Measurements from ENCODE around the gene LPAR5.
"Not testable (repeated sequence)": the region's sequence is repeated elsewhere in the genome, so short reads cannot be mapped to it uniquely, and the experiment has no call there.

LPAR5 gene

DNA sequence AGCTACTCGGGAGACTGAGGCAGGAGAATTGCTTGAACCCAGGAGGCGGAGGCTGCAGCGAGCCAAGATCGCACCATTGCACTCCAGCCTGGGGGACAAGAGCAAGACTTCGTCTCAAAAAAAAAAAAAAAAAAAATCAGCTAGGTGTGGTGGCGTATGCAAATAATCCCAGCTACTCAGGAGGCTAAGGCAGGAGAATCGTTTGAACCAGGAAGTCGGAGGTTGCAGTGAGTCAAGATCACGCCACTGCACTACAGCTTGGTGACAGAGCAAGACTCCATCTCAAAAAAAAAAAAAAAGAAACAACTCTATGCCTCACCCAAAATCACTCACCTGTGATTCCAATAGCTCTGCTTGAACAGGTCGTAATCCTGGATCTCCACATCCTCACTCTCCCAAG, 40.1 kb downstream of the LPAR5 start:
- not testable (repeated sequence) for H3K4me1 ChIP-seq (ENCODE audit: control insufficient read depth, insufficient read depth, low read length); H3K9ac ChIP-seq (ENCODE audit: low read length); H3K27ac ChIP-seq (ENCODE audit: low read depth, low read length); H3K4me3 ChIP-seq (ENCODE audit: low read length); H3K27me3 ChIP-seq (ENCODE audit: control insufficient read depth, insufficient read depth, low read length)
- peaks cover 75% of the 10 kb centered on the region for H3K36me3 ChIP-seq (ENCODE audit: control insufficient read depth, insufficient read depth, low read length)

DNA sequence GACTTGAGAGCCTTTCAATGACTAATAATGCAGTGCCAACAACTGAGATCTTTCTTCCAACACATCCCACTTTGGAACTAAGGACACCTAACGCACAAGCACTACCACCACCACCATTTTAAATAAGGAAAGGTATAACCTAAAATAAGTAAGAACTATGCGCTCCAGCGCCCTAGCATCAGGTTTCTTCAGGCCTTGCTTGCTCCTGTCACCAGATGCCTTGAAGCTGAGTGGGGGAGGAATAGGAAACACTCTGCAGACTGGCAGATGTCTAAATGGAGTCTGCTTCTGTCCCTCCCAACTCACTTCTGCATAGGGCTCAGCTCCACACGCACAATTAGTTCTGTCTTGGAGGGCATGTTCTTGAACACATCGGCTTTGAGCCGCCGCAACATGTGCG, 43.7 kb downstream of the LPAR5 start:
- Histone ChIP-seq H3K4me3 (ENCODE audit: low read length) (no peak overlapping the region), H3K27ac (ENCODE audit: low read depth, low read length) (no peak overlapping the region), H3K9ac (ENCODE audit: low read length) (no peak overlapping the region), H3K36me3 (ENCODE audit: control insufficient read depth, insufficient read depth, low read length) (peaks cover 65% of the 10 kb centered on the region), H3K4me1 (ENCODE audit: control insufficient read depth, insufficient read depth, low read length) (no peaks in the 10 kb centered on the region), H3K27me3 (ENCODE audit: control insufficient read depth, insufficient read depth, low read length) (no peaks in the 10 kb centered on the region)

DNA sequence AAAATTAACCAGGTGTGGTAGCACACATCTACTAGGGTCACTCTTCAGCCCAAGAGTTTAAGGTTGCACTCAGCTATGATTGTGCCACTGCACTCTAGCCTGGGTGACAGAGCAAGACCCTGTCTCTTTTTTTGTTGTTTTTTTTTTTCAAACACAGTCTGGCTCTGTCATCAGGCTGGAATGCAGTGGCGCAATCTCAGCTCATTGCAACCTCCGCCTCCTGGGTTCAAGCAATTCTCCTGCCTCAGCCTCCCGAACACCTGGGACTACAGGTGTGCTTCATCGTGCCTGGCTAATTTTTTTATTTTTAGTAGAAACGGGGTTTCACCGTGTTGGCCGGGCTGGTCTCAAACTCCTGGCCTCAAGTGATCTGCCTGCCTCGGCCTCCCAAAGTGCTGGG, 49.2 kb downstream of the LPAR5 start:
- H3K9ac ChIP-seq (ENCODE audit: low read length); H3K27ac ChIP-seq (ENCODE audit: low read depth, low read length); H3K4me3 ChIP-seq (ENCODE audit: low read length); H3K4me1 ChIP-seq (ENCODE audit: control insufficient read depth, insufficient read depth, low read length); H3K27me3 ChIP-seq (ENCODE audit: control insufficient read depth, insufficient read depth, low read length): not testable (repeated sequence)
- H3K36me3 ChIP-seq (ENCODE audit: control insufficient read depth, insufficient read depth, low read length): peaks cover 49% of the 10 kb centered on the region

DNA sequence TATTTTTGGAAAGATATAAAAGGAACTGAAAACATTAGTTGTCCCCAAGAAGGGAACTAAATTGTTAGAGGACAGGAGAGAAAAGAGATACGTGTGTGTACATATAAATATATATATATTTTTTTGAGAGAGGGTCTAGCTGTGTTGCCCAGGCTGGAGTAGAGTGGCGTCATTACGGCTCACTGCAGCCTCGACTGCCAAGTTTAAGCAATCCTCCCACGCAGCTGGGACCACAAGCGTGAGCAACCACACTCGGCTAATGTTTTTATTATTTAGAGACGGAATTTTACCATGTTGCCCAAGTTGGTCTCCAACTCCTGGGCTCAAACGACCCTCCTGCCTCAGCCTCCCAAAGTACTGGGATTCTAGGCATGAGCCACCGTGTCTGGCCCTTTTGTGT, 51.5 kb downstream of the LPAR5 start:
- H3K4me3 ChIP-seq (ENCODE audit: low read length): no peak overlapping the region
- H3K27ac ChIP-seq (ENCODE audit: low read depth, low read length): no peak overlapping the region
- H3K4me1 ChIP-seq (ENCODE audit: control insufficient read depth, insufficient read depth, low read length): no peaks in the 10 kb centered on the region
- no peak overlapping the region for H3K9ac ChIP-seq (ENCODE audit: low read length)
- no peaks in the 10 kb centered on the region for H3K27me3 ChIP-seq (ENCODE audit: control insufficient read depth, insufficient read depth, low read length)
- H3K36me3 ChIP-seq (ENCODE audit: control insufficient read depth, insufficient read depth, low read length): peaks cover 50% of the 10 kb centered on the region

DNA sequence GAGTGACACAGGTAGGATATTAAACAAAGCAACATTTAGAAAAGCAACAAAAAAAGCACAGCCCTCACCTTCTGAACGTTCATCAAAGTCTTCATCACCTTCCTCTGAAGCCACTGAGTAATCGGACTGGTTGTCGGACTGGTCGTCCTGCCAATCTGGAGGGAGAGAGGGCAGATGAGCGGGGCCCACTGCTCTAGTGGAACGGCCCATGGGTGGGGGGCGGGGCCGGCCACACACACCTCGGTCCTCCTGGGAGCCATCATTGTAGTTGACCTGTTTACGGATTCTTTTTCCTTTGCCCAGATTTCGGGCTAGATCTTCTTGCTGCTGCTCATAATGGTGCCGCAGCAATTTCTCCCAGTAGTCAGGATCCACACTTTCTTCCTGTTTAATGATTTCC, 52.8 kb downstream of the LPAR5 start:
- Histone ChIP-seq H3K9ac (ENCODE audit: low read length) (no peak overlapping the region), H3K4me1 (ENCODE audit: control insufficient read depth, insufficient read depth, low read length) (no peaks in the 10 kb centered on the region), H3K36me3 (ENCODE audit: control insufficient read depth, insufficient read depth, low read length) (peaks cover 55% of the 10 kb centered on the region), H3K4me3 (ENCODE audit: low read length) (no peak overlapping the region), H3K27ac (ENCODE audit: low read depth, low read length) (no peak overlapping the region), H3K27me3 (ENCODE audit: control insufficient read depth, insufficient read depth, low read length) (no peaks in the 10 kb centered on the region)

DNA sequence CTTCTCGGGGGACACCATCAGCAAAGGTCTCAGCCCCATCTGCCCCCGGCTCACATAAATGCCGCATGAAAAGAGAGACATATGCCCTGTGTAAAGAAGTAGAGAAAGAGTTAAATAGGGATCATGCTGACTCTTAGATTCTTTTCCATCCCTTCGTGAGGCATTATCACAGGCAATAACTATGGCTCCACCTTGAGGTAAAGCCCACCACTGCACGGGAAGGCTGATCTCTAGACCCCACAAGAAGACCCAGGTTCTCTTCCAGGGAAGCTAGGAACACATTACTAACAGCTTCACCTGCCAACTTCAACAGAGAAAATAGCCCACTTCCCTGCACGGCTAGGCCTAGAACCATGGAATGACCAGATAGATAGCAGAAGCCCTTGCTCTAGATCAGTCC, 53.6 kb downstream of the LPAR5 start:
- H3K36me3 ChIP-seq (ENCODE audit: control insufficient read depth, insufficient read depth, low read length): peaks cover 51% of the 10 kb centered on the region
- H3K4me3 ChIP-seq (ENCODE audit: low read length): no peak overlapping the region
- no peaks in the 10 kb centered on the region for H3K4me1 ChIP-seq (ENCODE audit: control insufficient read depth, insufficient read depth, low read length)
- no peak overlapping the region for H3K27ac ChIP-seq (ENCODE audit: low read depth, low read length)
- no peaks in the 10 kb centered on the region for H3K27me3 ChIP-seq (ENCODE audit: control insufficient read depth, insufficient read depth, low read length)
- no peak overlapping the region for H3K9ac ChIP-seq (ENCODE audit: low read length)

DNA sequence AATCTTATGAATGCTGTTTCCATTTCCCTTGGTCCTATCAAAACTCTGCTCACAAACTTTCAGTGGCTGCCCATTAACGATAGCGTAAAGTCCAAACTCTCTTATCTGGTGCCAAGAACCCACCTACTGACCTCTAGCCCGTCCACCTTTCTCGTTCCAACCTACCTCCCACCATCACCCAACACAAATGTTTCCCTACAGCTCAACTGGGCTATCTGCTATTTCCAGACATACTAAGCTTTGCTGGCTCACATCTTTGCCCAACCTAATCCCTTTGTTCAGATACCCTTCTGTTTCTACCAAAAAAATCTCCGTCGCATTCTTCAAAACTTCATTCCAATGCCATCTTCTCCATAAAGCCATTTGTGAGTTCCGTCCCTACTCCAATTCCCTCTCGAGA, 60.1 kb downstream of the LPAR5 start:
- Histone ChIP-seq H3K36me3 (ENCODE audit: control insufficient read depth, insufficient read depth, low read length) (peaks cover 47% of the 10 kb centered on the region), H3K9ac (ENCODE audit: low read length) (no peak overlapping the region), H3K27ac (ENCODE audit: low read depth, low read length) (no peak overlapping the region), H3K27me3 (ENCODE audit: control insufficient read depth, insufficient read depth, low read length) (no peaks in the 10 kb centered on the region), H3K4me3 (ENCODE audit: low read length) (no peak overlapping the region), H3K4me1 (ENCODE audit: control insufficient read depth, insufficient read depth, low read length) (no peaks in the 10 kb centered on the region)

DNA sequence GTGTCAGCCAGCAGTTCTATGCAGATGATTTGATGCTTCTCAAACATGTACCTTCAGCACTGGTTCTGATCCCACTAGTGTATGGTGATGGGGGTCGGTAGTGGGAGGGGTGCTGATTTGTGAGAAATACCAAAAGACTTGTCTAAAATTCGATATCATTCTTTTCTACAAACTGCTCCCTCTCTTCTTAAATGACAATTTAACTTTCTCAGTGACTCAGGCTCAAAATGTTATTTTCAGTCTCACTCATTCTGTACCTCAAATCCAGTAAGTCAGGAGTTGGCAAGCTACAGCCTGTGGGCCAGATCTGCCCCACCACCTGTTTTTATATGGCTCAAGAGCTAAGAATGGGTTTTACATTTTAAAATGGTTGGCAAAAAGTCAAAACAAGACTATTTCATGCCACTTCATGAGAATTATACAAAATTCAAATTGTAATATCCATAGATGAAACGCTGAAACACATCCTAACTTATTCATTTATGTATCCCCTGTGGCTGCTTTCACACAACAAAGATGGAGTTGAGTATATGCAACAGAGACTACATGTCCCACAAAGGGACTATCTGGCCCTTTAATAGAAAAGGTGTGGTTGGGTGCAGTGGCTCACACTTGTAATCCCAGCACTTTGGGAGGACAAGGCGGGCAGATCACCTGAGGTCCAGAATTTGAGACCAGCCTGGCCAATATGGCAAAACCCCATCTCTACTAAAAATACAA, 61.0 kb downstream of the LPAR5 start:
- Histone ChIP-seq H3K9ac (ENCODE audit: low read length) (no peak overlapping the region), H3K4me1 (ENCODE audit: control insufficient read depth, insufficient read depth, low read length) (no peaks in the 10 kb centered on the region), H3K4me3 (ENCODE audit: low read length) (no peak overlapping the region), H3K36me3 (ENCODE audit: control insufficient read depth, insufficient read depth, low read length) (peaks cover 49% of the 10 kb centered on the region), H3K27me3 (ENCODE audit: control insufficient read depth, insufficient read depth, low read length) (no peaks in the 10 kb centered on the region), H3K27ac (ENCODE audit: low read depth, low read length) (no peak overlapping the region)

DNA sequence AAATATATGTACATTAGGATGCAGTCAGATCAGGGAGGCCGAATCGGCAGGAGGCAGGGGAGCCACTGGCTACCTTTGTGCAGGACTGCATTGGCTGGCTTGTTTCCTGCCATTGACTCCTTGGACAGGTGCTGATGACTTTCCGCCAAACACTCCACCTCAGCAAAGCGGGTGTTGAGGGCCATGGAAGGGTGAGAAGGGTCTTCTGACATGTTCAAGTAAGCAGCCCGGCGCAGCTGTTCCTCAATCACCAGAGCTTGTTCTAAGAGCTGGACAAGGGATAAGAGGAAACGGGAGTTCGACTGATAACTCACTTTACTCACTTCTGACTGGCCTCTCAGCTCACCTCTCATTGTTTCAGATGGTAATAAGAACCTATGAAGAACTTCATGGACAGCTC, 62.8 kb downstream of the LPAR5 start:
- Histone ChIP-seq H3K27ac (ENCODE audit: low read depth, low read length) (no peak overlapping the region), H3K9ac (ENCODE audit: low read length) (no peak overlapping the region), H3K27me3 (ENCODE audit: control insufficient read depth, insufficient read depth, low read length) (no peaks in the 10 kb centered on the region), H3K4me1 (ENCODE audit: control insufficient read depth, insufficient read depth, low read length) (no peaks in the 10 kb centered on the region), H3K36me3 (ENCODE audit: control insufficient read depth, insufficient read depth, low read length) (peaks cover 39% of the 10 kb centered on the region), H3K4me3 (ENCODE audit: low read length) (no peak overlapping the region)

DNA sequence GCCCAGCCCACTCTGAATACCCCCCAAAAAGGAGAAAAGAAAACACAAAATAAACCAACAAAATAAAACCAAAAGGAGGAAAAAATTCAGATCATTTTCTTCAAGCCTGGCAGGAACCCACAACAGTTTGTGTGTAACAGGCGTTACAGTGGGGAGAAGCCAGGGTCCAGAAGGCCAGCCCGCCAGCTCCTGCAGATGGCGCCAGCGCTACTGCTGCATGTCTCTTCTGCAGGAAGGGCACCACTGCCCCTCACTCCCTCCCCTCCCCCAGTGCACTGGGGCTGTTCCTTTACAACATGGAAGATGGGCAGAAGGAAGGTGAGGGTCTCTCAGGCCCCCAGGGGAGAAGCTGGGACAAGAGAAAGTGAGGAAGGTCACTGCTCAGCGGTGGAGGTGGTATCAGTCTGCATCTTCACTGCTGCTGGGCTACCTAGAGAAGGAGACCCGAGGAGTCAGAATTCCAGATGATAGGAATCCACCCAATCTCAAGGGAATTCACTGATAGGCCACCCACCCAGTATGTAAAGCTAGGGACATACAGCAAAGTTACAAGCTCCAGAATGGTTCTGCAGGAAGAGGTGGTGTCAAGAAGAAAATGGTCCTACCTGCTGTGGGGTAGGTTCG, 65.4 kb downstream of the LPAR5 start:
- Histone ChIP-seq H3K36me3 (ENCODE audit: control insufficient read depth, insufficient read depth, low read length) (peaks cover 36% of the 10 kb centered on the region), H3K9ac (ENCODE audit: low read length) (no peak overlapping the region), H3K4me3 (ENCODE audit: low read length) (no peak overlapping the region), H3K27me3 (ENCODE audit: control insufficient read depth, insufficient read depth, low read length) (no peaks in the 10 kb centered on the region), H3K27ac (ENCODE audit: low read depth, low read length) (no peak overlapping the region), H3K4me1 (ENCODE audit: control insufficient read depth, insufficient read depth, low read length) (no peaks in the 10 kb centered on the region)

DNA sequence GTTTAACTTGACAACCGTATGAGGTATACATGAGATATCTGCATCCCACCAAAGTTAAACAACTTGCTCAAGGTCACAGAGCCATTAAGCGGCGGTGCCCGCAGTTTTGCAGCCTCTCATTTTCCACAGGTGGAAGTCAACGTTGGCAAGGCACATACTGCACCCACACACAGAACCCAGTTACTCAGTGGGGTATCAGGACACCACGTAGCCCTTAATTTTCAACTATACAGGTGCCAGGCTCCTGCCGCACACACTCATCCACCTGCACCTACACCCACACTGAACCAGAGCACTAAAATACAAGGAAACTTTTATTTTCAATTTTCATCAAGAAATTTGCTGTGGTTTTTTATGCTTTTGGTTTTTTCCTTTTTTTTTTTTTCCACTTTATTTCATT, 66.0 kb downstream of the LPAR5 start:
- Histone ChIP-seq H3K36me3 (ENCODE audit: control insufficient read depth, insufficient read depth, low read length) (peaks cover 31% of the 10 kb centered on the region), H3K27me3 (ENCODE audit: control insufficient read depth, insufficient read depth, low read length) (no peaks in the 10 kb centered on the region), H3K4me3 (ENCODE audit: low read length) (no peak overlapping the region), H3K4me1 (ENCODE audit: control insufficient read depth, insufficient read depth, low read length) (no peaks in the 10 kb centered on the region), H3K9ac (ENCODE audit: low read length) (no peak overlapping the region), H3K27ac (ENCODE audit: low read depth, low read length) (no peak overlapping the region)

DNA sequence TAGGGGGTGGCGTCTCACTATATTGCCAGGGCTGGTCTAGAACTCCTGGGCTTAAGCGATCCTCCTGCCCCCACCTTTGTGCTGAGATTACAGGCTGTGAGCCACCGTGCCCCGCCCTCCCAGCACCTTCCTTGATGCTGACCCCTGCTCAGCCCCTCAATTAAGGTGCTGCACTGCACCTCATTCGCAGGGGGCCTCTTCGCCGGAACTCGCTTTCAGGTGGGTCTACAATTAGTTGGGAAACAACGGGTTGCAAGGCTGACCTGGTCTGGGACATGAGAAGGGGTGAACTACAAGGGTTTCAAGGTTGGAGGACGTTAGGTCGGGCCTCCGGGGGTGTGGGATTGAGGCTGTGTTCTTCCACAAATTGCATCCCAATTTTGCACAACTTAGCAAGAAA, 66.4 kb downstream of the LPAR5 start:
- Histone ChIP-seq H3K27me3 (ENCODE audit: control insufficient read depth, insufficient read depth, low read length) (no peaks in the 10 kb centered on the region), H3K4me1 (ENCODE audit: control insufficient read depth, insufficient read depth, low read length) (no peaks in the 10 kb centered on the region), H3K4me3 (ENCODE audit: low read length) (no peak overlapping the region), H3K36me3 (ENCODE audit: control insufficient read depth, insufficient read depth, low read length) (peaks cover 31% of the 10 kb centered on the region), H3K27ac (ENCODE audit: low read depth, low read length) (no peak overlapping the region), H3K9ac (ENCODE audit: low read length) (no peak overlapping the region)

Data from rectal smooth muscle tissue (tissue), 1 donor.